D721Med (cell line): ENCODE data around the gene MNX1.

ENCODE experiments used
- DNase-seq: peaks from one replicate; pipeline ENCODE4 v3.0.0; 2011; ENCODE audit warnings: low spot score; ENCODE audit not compliant: insufficient read length
- FAIRE-seq: peaks from 2 replicates; lab custom pipeline; 2011; peaks lifted over from hg19 to GRCh38; lab: Jason Lieb, UNC
- CTCF ChIP-seq: IDR thresholded peaks from 2 replicates; pipeline ENCODE4 v1.5.1; 2012; ENCODE audit warnings: mild to moderate bottlenecking, control low read depth; ENCODE audit not compliant: insufficient read depth; ENCODE audit errors: missing control alignments

MNX1 gene

DNA sequence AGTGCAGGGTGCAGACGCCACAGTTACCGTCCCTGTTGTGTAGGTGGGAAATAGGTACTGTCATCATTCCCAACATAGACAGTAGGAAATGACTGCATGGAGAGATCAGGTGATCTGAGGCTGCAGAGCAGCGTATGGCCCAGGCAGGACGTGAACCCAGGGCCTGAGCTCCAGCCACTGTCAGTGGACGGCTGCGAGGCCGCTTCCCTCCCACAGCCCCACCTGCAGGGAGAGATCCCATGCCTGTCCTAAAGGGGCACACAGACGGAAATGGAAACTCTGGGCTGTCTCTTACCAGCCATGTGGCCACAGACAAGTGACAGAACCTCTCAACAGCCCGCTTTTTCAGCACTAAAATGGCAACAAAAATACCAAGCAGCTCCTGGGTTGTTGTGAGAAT, 44.5 kb upstream of the MNX1 start:
- no peak for DNase-seq
- FAIRE-seq = no peak
- no peak for TF ChIP-seq CTCF

DNA sequence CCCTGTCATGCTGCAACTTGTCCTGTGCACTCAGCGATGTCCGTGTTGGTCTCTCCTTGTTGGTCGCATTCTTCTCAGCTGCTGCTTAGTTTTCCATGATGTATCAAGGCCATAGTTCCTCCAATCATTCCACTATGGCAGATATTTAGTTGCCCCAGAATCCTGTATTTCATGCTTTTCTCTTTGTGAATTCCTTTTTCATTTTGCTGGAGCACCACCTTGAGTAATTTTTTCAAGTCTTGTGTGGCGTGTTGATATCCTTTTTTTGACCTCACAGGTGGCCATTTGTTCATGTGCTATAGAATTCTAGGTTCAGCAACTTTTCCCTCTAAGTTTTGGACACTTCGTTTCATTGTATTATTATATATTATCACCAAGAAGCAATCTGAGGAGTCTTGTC, 42.7 kb upstream of the MNX1 start:
- FAIRE-seq = no peak
- DNase-seq = no peak
- no peak for TF ChIP-seq CTCF

GRCh38 chr7:157047148-157047547, 36.7 kb upstream of the MNX1 start:
- no peak for TF ChIP-seq CTCF
- FAIRE-seq = no peak
- DNase-seq = no peak

DNA sequence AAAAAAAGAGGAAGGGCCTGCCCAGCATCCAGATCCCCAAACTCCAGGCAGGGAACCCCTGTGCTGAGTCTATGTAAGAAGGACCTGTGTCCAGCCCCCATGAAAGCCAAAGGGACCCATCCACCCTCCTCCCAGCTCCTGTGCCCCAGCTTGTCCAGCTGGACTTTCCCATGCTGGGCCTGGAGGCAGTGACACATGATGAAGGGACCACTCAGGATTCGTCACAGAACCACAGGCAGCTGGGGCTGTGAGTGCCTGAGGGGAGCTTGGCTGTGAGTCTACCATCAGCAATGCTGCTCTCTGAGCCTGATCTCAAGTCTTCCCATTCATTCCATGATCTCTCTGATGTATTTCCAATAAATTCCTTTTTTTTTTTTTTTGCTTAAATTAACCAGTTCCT, 36.2 kb upstream of the MNX1 start:
- no peak for TF ChIP-seq CTCF
- no peak for DNase-seq
- FAIRE-seq = no peak

- FAIRE-seq (no peak), DNase-seq (no peak)
- no peak for TF ChIP-seq CTCF
Observed at GRCh38 chr7:157044943-157045660, 34.6 kb upstream of the MNX1 start.

- no peak for DNase-seq
- no peak for FAIRE-seq
Observed at GRCh38 chr7:157044147-157044687, 33.8 kb upstream of the MNX1 start.

More at GRCh38 chr7:157044147-157044687, 33.8 kb upstream of the MNX1 start:
- TF ChIP-seq CTCF = no peak
